ENCODE measurements around the gene RGS5.

DNA sequence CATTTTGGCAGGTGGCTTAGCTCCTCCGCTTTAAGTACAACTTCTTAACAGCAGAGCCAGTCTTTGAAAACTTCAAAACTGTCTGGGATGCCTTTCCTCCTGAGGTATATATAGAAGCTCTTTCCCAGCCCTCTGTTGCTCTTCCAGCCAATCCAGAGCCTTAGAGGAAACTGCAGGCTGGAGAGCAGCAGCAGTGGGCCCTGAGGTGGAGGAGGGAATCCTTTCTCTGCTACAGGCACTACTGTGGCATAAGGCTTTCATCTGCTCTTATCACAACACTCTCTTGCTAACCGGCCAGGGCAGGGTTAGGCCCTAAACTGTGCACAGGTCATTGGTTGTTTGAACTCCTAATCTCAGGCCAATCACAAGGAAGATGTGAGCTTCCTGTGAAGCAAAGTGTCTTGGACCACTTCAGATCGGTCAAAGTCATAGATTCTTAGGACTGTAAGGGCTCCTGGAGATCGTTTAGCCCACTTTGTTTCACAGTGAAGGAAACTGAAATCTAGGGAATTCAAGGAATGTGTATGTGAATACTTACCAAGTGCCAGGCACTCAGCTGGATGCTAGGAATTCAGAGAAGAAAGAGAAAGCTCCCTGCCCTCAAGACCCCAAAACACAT is at the start of gene RGS5:
- TF ChIP-seq, protein P1, sequence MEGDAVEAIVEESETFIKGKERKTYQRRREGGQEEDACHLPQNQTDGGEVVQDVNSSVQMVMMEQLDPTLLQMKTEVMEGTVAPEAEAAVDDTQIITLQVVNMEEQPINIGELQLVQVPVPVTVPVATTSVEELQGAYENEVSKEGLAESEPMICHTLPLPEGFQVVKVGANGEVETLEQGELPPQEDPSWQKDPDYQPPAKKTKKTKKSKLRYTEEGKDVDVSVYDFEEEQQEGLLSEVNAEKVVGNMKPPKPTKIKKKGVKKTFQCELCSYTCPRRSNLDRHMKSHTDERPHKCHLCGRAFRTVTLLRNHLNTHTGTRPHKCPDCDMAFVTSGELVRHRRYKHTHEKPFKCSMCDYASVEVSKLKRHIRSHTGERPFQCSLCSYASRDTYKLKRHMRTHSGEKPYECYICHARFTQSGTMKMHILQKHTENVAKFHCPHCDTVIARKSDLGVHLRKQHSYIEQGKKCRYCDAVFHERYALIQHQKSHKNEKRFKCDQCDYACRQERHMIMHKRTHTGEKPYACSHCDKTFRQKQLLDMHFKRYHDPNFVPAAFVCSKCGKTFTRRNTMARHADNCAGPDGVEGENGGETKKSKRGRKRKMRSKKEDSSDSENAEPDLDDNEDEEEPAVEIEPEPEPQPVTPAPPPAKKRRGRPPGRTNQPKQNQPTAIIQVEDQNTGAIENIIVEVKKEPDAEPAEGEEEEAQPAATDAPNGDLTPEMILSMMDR (IDR thresholded peaks at IDR 0.05) = no peak
- no peak for TF ChIP-seq POLR2AphosphoS5 (IDR thresholded peaks at IDR 0.05)
- TF ChIP-seq POLR2A (IDR thresholded peaks at IDR 0.05) = no peak

All from breast epithelium (tissue), 3 donors.